ENCODE data around the gene PKMYT1. TPM values are rescaled to one million over a fixed set of nuclear protein-coding genes. Genes with fewer than 3 reads are reported as not detected.

PKMYT1 gene
- total and polyA plus RNA-seq, 2 experiments from 2014 or later, result 90.9 to 100 TPM

- Histone ChIP-seq H3K27ac (ENCODE audit: low read depth) (no peak overlapping the region), H3K79me2 (replicated peaks; ENCODE audit: insufficient read depth) (peaks cover 14% of the 10 kb centered on the region), H3F3A (replicated peaks; ENCODE audit: low read depth) (peaks cover 20% of the 10 kb centered on the region), H3K36me3 (ENCODE audit: insufficient read depth) (0 out of 2 replicates have a peak, but pooled peaks cover 3% of the 10 kb centered on the region), H3K4me1 (ENCODE audit: insufficient read depth) (peaks cover 9% of the 10 kb centered on the region; the same call in 1 of the 2 replicates), H2AFZ (no peak overlapping the region), H3K4me3 (no peak overlapping the region), H3K4me2 (no peak overlapping the region), H3K9me2 (ENCODE audit: insufficient read depth) (no peaks in the 10 kb centered on the region), H4K20me1 (replicated peaks; ENCODE audit: insufficient read depth) (peaks cover 11% of the 10 kb centered on the region; the same call in 1 of the 2 replicates), H3K27me3 (ENCODE audit: insufficient read depth) (no peaks in the 10 kb centered on the region)
- Mint-ChIP-seq H3K4me1 (peaks cover 18% of the 10 kb centered on the region), H3K9me3 (peaks cover 2% of the 10 kb centered on the region; the same call in 1 of the 3 replicates), H3K4me3 (no peak overlapping the region; the same call in 2 of the 3 replicates), H3K27me3 (ENCODE audit: insufficient read depth, low read depth, poor library complexity) (peaks cover 19% of the 10 kb centered on the region), H3K36me3 (ENCODE audit: low read depth) (peaks cover 37% of the 10 kb centered on the region), H3K27ac (no peak overlapping the region)
- ATAC-seq, result no peak
- DNase-seq (ENCODE audit: low spot score), result no peak
- TF ChIP-seq ETS1 (IDR thresholded peaks at IDR 0.05), result no peak
- no peak for TF ChIP-seq EZH2phosphoT487 (IDR thresholded peaks at IDR 0.05; ENCODE audit: unreplicated experiment)
- TF ChIP-seq REST (IDR thresholded peaks at IDR 0.05; ENCODE audit: unreplicated experiment), result no peak
- TF ChIP-seq STAT1 (IDR thresholded peaks at IDR 0.05; ENCODE audit: unreplicated experiment), result no peak
- TF ChIP-seq CTCF (conservative IDR thresholded peaks at IDR 0.05; ENCODE audit: low read depth in 2 of 2), result no peak
- TF ChIP-seq EZH2 (IDR thresholded peaks at IDR 0.05; ENCODE audit: low read depth, unreplicated experiment), result no peak
- no peak for TF ChIP-seq CREB1 (CRISPR knock-in tag; IDR thresholded peaks at IDR 0.05; ENCODE audit: low read depth)
- no peak for TF ChIP-seq JUNB (IDR thresholded peaks at IDR 0.05; ENCODE audit: unreplicated experiment)
Observed at GRCh38 chr16:2976673-2977072, 3.6 kb downstream of the PKMYT1 start.

GRCh38 chr16:2976201-2976600, 4.0 kb downstream of the PKMYT1 start:
- peaks cover 13% of the 10 kb centered on the region; the same call in 2 of the 3 replicates for H3K4me1 Mint-ChIP-seq
- Histone ChIP-seq H3K79me2 (replicated peaks; ENCODE audit: insufficient read depth) (peaks cover 14% of the 10 kb centered on the region), H3K4me3 (no peak overlapping the region), H4K20me1 (replicated peaks; ENCODE audit: insufficient read depth) (peaks cover 11% of the 10 kb centered on the region; the same call in 1 of the 2 replicates), H3K27me3 (ENCODE audit: insufficient read depth) (no peaks in the 10 kb centered on the region), H3K4me2 (no peak overlapping the region), H3K27ac (ENCODE audit: low read depth) (no peak overlapping the region), H2AFZ (no peak overlapping the region), H3K9me2 (ENCODE audit: insufficient read depth) (no peaks in the 10 kb centered on the region), H3K4me1 (ENCODE audit: insufficient read depth) (peaks cover 4% of the 10 kb centered on the region; the same call in 1 of the 2 replicates), H3K36me3 (ENCODE audit: insufficient read depth) (0 out of 2 replicates have a peak, but pooled peaks cover 3% of the 10 kb centered on the region), H3F3A (replicated peaks; ENCODE audit: low read depth) (peaks cover 16% of the 10 kb centered on the region)
- ATAC-seq (no peak), DNase-seq (ENCODE audit: low spot score) (no peak)
- peaks cover 2% of the 10 kb centered on the region; the same call in 1 of the 3 replicates for H3K9me3 Mint-ChIP-seq
- TF ChIP-seq STAT1 (IDR thresholded peaks at IDR 0.05; ENCODE audit: unreplicated experiment), result no peak
- TF ChIP-seq EZH2 (IDR thresholded peaks at IDR 0.05; ENCODE audit: low read depth, unreplicated experiment), result no peak
- no peak for TF ChIP-seq EZH2phosphoT487 (IDR thresholded peaks at IDR 0.05; ENCODE audit: unreplicated experiment)
- H3K27me3 Mint-ChIP-seq (ENCODE audit: insufficient read depth, low read depth, poor library complexity), result peaks cover 21% of the 10 kb centered on the region
- H3K27ac Mint-ChIP-seq, result no peak overlapping the region
- H3K4me3 Mint-ChIP-seq, result no peak overlapping the region
- peaks cover 36% of the 10 kb centered on the region for H3K36me3 Mint-ChIP-seq (ENCODE audit: low read depth)

Data from GM23338 (cell line).